HG03135 (cell line): ENCODE measurements around the gene FBXW7.

Experiments
- ATAC-seq: cut with Tn5 transposase; IDR thresholded peaks from one replicate; pipeline ENCODE4 v1.9.1; 2021; ENCODE audit warnings: mild to moderate bottlenecking, moderate library complexity; ENCODE audit not compliant: unreplicated experiment

Gene FBXW7

GRCh38 chr4:152535903-152536544, at the start of gene FBXW7:
Gene FBXW7 (minus strand): TSS chr4:152536092. CDS start chr4:152411803, 124,289 bp downstream.
- peak; percentile 90 for ATAC-seq

- ATAC-seq = peak; percentile 59
Measured at GRCh38 chr4:152585023-152585441, 49.1 kb upstream of the FBXW7 start.

- ATAC-seq = no peak
Measured at GRCh38 chr4:152581536-152582160, 45.8 kb upstream of the FBXW7 start.

- ATAC-seq = no peak
Measured at GRCh38 chr4:152579916-152580315, 44.0 kb upstream of the FBXW7 start.

GRCh38 chr4:152579107-152579764, 43.3 kb upstream of the FBXW7 start:
- no peak for ATAC-seq

GRCh38 chr4:152578670-152579069, 42.8 kb upstream of the FBXW7 start:
- ATAC-seq = no peak

GRCh38 chr4:152577708-152578396, 42.0 kb upstream of the FBXW7 start:
- no peak for ATAC-seq

- no peak for ATAC-seq
Measured at GRCh38 chr4:152575533-152575932, 39.6 kb upstream of the FBXW7 start.

- no peak for ATAC-seq
Measured at GRCh38 chr4:152573861-152574260, 38.0 kb upstream of the FBXW7 start.

GRCh38 chr4:152572417-152573086, 36.7 kb upstream of the FBXW7 start:
- ATAC-seq = no peak

GRCh38 chr4:152571770-152572169, 35.9 kb upstream of the FBXW7 start:
- ATAC-seq = no peak

- no peak for ATAC-seq
Measured at GRCh38 chr4:152571296-152571695, 35.4 kb upstream of the FBXW7 start.

- no peak for ATAC-seq
Measured at GRCh38 chr4:152565333-152565732, 29.4 kb upstream of the FBXW7 start.

- no peak for ATAC-seq
Measured at GRCh38 chr4:152564336-152564735, 28.4 kb upstream of the FBXW7 start.

- ATAC-seq = no peak
Measured at GRCh38 chr4:152563209-152563608, 27.3 kb upstream of the FBXW7 start.

- ATAC-seq = no peak
Measured at GRCh38 chr4:152559641-152560040, 23.7 kb upstream of the FBXW7 start.

- no peak for ATAC-seq
Measured at GRCh38 chr4:152558396-152558795, 22.5 kb upstream of the FBXW7 start.

- no peak for ATAC-seq
Measured at GRCh38 chr4:152556834-152557233, 20.9 kb upstream of the FBXW7 start.

- ATAC-seq = no peak
Measured at GRCh38 chr4:152556283-152556682, 20.4 kb upstream of the FBXW7 start.

- no peak for ATAC-seq
Measured at GRCh38 chr4:152554742-152555141, 18.9 kb upstream of the FBXW7 start.

GRCh38 chr4:152550687-152551086, 14.8 kb upstream of the FBXW7 start:
- peak; percentile 38 for ATAC-seq
